Epithelial cell of alveolus of lung (primary cell): ENCODE measurements around the gene HDAC1. TPM values are rescaled to one million over a fixed set of nuclear protein-coding genes. Genes with fewer than 3 reads are reported as not detected.

Source experiments
- total RNA-seq: library from RNA; depleted of rRNA; stranded (reverse); fragments of >200 nt; gene quantifications from 2 replicates; pipeline ENCODE4 v1.2.1, GENCODE V29; 2015

The HDAC1 gene
- 66.1 and 120 TPM in 2 replicates for total RNA-seq

DNA sequence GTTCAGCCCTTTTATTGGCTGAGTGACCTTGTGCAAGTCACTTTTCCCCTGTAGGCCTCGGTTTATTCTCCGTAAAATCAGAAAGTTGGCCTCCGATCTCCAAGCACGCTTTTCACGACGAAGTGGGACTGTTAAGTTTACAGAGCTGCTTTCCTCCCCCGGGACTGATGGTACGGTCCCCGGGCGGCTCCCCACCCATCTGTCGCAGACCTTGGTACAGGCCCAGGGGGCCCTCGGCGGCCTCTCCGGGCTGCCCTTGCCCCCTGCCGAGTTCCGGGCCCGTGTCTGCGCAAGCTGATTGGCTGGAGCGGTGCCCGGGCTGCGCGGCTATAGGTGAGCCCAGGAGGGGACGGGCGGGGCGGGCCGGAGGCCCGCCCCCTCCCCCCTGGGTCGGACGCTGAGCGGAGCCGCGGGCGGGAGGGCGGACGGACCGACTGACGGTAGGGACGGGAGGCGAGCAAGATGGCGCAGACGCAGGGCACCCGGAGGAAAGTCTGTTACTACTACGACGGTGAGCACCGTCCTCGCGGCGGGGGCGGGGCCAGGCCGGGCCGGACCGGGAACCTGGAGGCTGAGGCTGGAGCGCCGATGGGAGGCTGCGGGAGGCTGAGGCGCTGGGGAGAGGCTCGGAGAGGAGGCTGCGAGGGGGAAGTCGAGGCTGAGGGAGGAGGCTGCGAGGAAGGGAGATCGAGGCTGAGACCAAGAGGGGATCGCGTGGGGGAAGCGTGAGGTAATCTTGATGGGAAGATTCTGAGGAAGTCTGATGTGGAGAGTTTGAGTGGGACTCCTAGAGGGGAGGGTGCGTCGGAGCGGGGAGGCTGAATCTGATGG lies at the start of gene HDAC1:
TSS of gene HDAC1 (plus strand) at position 376 of the 831 bp plus-strand sequence. CDS start at position 463, 87 bp downstream.

DNA sequence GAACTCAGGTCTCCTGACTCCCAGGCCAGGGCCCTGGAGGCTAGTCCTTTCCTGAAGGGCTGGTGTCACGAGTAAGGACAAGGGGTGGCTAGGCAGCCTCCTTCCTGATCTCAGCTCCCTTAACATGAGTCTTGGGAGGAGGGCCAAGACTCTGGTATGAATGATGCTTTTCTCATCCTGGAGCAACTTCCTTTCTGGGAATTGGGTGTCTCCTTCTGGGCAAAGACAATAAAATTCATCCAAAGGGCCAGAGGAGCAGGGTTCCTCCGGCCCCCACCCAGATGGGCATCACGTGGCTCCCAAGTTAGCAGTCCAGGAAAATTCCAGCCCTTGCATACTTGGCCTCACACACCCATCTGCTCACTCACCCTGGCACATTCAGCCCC lies 45.0 kb upstream of the HDAC1 start, which contains the start of gene FAM167B:
TSS of gene FAM167B (plus strand) at position 335 of the 386 bp plus-strand sequence. CDS start 200 bp downstream, outside the sequence.

DNA sequence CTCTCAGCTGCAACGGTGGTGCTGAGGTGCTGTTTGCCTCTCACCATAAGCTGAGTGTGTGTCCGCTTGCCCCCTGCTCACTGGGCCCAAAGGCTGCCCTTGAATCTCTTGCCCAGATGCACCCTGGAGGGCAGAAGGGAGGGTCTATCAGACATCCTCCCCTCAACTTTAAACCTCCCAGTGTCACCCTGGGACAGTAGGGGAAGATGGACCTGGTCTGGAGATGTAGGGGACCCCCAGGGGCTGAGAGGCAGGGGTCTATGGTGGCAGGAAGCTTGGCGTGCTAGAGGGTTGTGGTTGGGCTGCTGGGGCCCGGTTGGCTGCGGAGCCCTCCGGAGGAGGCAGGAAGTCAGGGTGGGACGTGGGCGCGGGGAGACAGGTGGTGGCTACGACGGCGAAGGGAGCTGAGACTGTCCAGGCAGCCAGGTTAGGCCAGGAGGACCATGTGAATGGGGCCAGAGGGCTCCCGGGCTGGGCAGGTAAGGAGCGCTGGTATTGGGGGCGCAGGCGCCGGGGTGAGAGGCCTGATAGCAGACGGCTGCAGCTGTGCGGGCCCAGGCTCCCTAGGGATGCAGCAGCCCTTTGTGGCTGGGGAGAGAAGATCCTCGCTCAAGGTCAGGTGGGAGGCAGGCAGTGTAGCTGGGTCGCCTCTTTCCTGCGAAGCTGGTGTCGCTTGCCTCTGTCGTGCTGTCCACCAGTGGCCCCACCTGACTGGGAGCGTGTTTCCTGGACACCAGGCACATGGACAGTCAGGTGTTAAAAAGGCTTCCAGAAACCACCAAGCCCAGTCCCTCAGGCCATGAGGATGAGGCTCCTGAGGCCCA lies 40.8 kb upstream of the HDAC1 start, which contains the start of gene LCK:
TSS of gene LCK (plus strand) at position 373 of the 824 bp plus-strand sequence. CDS start 23,065 bp downstream, outside the sequence.

DNA sequence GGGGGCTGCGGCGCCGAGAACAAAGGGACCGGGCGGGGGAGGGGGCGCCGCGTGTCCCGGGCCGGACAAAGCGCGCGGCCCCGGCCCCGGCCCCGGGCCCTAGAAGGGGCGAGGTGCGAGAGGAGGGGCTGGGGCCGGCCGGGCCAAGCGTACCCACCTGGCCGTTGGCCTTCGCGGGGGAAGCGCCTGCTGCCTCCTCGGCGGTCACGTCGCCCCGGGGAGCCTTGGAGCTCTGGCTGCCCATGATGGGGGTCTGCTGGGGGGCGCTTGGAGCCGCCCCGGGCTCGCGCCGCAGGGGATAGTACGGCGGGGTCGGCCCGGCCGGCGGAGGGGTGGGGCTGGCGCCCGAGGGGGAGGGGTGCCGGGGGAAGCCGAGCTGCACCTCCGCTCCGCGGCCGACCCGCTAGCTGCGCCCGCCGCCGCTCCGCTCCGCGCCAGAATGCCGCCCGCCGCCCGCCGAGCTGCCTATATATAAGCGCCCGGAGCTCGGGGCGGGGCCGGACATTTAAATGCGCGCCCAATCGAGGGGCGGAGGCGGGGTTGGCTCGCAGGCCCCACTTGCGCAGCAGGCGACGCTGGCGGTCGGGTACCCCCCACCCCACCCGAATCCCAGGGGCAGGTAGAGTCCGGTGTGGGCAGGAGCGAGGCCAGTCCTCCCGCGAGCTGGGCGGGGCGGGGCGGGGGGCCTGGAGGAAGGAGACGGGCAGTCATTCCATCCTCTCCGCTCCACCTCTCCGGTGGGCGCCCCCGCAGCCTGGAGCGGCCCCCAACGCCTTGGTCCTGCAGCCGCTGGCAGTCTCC lies 44.1 kb downstream of the HDAC1 start, which contains the start of gene MARCKSL1:
TSS of gene MARCKSL1 (minus strand) at position 444 of the 801 bp plus-strand sequence. CDS start at position 244, 200 bp downstream.

DNA sequence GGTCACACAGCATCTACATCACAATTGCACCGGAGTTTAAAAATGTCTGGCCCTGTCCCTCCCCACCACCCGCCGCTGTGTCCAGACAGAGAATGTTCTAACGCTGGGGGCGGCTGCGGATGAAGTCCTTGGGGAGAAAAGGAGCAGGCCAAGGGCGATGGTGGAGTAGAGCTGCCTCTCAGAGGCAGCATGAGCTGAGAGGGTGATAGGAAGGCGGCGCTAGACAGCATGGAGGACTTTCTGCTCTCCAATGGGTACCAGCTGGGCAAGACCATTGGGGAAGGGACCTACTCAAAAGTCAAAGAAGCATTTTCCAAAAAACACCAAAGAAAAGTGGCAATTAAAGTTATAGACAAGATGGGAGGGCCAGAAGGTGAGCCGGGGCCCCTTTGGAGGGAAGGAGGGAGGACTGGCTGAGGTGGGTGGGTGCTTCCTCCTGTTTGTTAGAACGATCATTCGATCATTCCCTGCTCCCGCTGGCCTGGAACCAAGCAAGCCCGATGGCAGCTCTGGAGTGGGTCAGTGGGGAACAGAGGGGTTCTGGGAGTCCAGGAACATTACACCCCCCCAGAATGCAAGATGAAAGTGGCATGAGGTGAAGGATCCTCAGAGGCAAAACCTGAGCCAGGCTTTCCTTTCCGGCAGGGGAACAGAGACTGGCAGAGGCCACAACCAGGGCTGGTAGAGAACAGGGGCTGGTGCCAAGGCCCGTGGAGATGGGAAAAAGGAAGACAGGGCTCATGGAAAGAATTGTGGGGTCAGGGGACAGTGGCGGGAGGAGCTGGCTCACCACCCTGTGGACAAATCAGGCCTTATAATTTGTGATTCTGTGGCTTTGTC lies 70.8 kb downstream of the HDAC1 start, which contains the start of the genes FAM229A and TSSK3:
TSS of gene FAM229A (minus strand) at position 12 of the 840 bp plus-strand sequence. CDS start 394 bp downstream, outside the sequence.
TSS of gene TSSK3 (plus strand) at position 66 of the 840 bp plus-strand sequence. CDS start at position 229, 163 bp downstream.

Other genes with a start within 250 kb of the HDAC1 start
- gene TMEM39B, start 219.1 kb upstream of the HDAC1 start, total RNA-seq, result 7.0 and 10.5 TPM in 2 replicates
- gene KPNA6, start 184.0 kb upstream of the HDAC1 start, total RNA-seq, result 40.6 and 41.0 TPM in 2 replicates
- gene TXLNA, start 112.4 kb upstream of the HDAC1 start, total RNA-seq, result 54.1 and 56.9 TPM in 2 replicates
- gene CCDC28B, start 91.5 kb upstream of the HDAC1 start, total RNA-seq, result 23.9 and 24.6 TPM in 2 replicates
- 3.2 and 4.6 TPM in 2 replicates for gene IQCC, start 86.4 kb upstream of the HDAC1 start, total RNA-seq
- not detected in 2 replicates for gene DCDC2B, start 83.0 kb upstream of the HDAC1 start, total RNA-seq
- 12.4 and 20.0 TPM in 2 replicates for gene TMEM234, start 69.7 kb upstream of the HDAC1 start, total RNA-seq
- 255 and 401 TPM in 2 replicates for gene EIF3I, start 69.7 kb upstream of the HDAC1 start, total RNA-seq
- 0.40 TPM in 1 of 2 replicates, not detected in the other for gene FAM167B, start 44.9 kb upstream of the HDAC1 start, total RNA-seq
- gene LCK, start 40.8 kb upstream of the HDAC1 start, total RNA-seq, result 0.65 TPM in 1 of 2 replicates, not detected in the other
- gene MARCKSL1, start 44.1 kb downstream of the HDAC1 start, total RNA-seq, result 121 and 127 TPM in 2 replicates
- 1.2 and 3.1 TPM in 2 replicates for gene FAM229A, start 70.4 kb downstream of the HDAC1 start, total RNA-seq
- gene TSSK3, start 70.5 kb downstream of the HDAC1 start, total RNA-seq, result not detected in 2 replicates
- 53.8 and 59.6 TPM in 2 replicates for gene BSDC1, start 102.4 kb downstream of the HDAC1 start, total RNA-seq
- not detected in 2 replicates for gene ZBTB8B, start 173.0 kb downstream of the HDAC1 start, total RNA-seq
- gene ZBTB8A, start 247.3 kb downstream of the HDAC1 start, total RNA-seq, result 4.4 and 7.3 TPM in 2 replicates